HG02973 (cell line): Measurements from ENCODE around the gene RNASE11.
A peak's percentile ranks its signal among the peaks of the same experiment; 100 is the strongest.
"Not testable (repeated sequence)": the region's sequence is repeated elsewhere in the genome, so short reads cannot be mapped to it uniquely, and the experiment has no call there.

Source experiments
- ATAC-seq: cut with Tn5 transposase; IDR thresholded peaks from one replicate; pipeline ENCODE4 v1.9.1; 2021; ENCODE audit warnings: moderate library complexity; ENCODE audit not compliant: unreplicated experiment

Gene RNASE11

DNA sequence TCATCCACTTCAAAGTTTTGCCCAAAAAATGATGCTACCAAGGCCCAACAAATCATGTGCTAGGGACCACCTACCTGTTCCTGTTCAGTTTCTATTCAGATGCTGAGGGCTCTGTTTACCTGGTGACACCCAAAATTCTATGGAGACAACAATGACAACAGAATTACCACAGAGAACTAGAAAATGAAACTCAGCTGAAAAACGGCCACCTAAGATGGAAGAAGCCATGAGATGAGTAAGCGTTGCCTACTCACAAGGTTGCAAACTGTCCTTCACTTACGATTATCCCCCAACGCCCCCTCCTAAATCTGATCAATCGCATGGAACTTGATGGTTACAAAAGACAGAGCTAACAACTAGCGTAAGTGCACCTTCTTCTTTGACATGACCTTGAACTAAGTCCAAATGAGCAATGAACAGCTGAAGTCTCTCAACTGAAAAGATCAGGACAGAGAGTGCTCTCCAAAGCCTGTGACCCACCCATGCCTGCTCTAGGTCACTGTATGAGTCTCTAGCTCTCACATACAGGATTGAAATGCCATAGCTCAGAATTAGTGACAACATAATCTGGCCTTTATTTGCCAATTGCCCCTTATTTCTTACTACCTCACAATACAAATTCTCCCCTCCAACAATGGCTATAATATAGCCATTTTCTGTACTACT, at the start of gene RNASE11:
TSS of gene RNASE11 (minus strand) at position 513 of the 666 bp plus-strand sequence.
- no peak for ATAC-seq

DNA sequence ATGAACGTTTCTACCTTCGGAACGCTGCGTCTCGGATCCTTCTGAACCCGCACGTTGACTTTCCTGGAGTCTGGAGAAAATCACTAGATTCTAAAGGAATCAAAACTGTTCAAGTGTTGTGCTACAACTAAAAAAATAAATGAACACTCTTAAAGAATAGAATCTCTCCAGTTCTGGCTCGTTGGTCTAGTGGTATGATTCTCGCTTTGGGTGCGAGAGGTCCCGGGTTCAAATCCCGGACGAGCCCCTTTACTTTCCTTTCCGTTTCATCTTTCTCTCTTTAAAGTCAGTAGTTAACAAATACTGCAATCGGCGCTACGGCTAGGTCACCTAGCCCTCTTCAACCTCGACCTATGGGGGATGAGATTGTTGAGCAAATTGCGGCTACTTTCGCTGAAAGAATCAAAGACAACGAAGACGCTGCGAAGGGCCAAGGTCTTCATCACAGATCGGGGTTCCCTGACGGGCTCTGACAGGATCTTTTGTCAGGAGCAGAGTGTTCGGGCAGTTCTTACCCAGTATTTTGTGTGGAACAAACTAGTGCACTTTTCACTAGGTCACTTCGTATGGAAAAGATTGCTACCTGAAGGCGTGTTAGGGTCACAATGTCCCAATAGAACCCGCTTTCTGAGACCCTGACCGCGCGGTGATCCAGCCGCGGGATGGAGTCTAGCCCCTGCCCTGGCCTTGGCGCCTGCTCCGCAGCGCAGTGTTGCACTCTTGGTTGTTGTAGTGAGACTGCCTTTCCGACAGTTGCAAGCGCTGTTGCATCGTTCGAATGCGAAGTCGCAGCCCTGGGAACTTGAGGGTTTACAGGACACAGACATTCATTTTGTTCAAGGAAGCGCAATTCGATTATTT, 45.3 kb upstream of the RNASE11 start:
- ATAC-seq = peak; percentile 45

DNA sequence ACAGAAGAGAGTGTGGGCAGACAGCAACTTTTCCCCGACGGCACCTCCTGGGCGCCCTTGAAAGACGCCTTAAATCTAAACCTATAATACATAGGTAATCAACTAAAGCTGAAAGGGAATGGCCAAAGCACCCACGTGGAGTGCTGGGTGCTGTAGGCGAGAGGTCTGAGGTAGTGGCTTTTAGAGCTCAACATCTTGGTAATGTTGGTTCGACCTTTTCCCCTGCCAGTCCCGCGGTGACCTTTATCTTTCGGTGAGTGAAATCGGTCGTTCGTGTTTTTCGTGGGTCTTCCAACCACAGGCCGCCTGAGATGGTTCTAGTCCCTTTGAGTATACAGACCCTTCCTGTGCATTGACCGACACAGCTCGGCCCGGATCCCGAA, 44.6 kb upstream of the RNASE11 start:
- ATAC-seq = no peak

DNA sequence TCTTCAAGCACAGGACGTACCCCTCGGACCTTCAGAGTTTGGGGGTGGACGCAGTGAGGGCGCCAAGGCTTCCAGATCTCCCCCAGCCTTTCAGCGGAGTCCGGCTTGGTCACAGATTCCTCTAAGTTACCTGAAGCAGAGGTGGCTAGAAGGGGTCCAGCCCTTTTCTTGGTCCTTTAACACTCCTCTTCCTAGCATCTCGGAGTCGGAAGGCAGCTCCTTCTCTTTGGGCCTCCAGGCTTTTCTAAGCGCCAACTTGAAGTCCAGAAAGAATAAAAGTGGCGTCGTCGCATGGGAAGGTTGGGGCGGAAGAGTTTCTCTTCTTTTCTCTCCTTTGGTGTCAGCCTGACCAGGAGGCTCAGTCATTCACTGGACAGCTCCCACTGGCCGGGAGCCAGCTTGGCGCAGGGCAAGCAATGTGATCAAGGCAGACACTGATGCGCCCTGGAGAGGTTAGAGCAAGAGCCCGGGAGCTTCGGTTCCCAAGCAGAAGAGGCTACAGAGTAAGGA, 44.1 kb upstream of the RNASE11 start:
- ATAC-seq = no peak

DNA sequence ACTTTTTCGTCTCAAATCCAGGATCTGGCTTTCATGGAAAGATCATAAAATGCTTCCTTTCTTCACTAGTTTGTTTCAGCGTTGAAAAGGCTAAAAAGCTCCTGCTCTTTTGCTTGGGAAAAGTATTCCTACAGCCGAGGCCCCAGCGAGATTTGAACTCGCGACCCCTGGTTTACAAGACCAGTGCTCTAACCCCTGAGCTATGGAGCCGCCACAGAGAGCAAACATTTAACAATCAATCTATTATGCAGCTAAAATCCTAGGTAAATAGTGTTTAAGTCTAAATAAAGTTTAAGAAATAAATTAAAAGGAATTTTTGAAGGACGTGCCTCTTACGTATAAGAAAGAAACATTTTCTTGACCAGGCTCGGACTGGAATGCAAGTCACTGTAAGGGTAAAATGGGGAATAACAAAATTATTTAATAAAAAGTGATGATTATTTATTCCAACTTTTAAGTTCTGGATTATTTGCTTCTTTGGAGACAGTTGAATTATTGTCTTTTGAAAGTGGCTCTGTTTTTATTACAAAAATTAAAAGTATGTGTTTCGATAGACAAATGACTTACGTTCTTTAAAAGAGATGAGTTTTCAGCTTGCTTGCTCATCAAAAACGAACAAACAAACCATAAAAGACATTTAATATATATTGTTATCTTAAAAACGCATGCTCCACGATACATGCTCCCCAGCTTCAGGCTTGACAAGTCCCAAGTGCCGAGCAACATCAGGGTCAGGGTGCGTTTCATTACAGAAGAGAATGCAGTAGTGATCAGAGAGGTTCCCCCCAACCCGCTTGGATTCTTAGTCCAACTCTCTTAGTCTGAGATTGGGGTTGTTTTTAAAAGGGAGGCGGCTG, 43.5 kb upstream of the RNASE11 start:
- ATAC-seq = no peak

DNA sequence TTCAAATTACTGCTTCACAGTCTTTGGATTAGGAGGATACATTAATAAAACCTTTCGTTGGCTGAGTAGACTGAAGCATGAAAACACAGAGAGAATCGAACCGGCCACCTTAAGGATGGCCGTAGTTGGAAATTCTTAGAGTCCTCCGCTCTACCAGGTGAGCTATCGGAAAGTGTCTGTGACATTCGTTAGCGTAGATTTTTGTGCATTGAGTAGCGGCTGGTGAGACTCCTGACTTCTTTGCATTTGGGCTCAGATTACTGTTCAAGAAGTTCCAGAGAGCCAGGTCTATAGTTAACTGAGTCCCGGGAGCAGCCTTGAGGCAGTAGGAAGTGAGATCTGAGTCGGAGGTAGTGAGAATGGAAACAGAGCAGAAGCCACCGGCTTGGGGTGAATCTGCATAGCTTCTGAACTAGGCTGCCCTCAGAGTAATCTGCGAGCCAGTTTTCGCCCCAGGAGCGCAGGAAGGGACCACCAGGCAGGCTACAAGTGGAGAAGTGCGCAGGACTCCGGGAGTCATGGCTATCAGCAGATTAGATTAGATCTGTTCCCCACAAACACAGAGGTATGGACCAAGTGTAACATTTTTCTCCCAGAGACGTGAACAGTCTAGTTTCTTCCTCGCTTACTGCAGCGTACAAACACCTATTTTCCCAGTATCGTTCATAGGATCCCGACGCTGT, 42.7 kb upstream of the RNASE11 start:
- ATAC-seq = no peak

DNA sequence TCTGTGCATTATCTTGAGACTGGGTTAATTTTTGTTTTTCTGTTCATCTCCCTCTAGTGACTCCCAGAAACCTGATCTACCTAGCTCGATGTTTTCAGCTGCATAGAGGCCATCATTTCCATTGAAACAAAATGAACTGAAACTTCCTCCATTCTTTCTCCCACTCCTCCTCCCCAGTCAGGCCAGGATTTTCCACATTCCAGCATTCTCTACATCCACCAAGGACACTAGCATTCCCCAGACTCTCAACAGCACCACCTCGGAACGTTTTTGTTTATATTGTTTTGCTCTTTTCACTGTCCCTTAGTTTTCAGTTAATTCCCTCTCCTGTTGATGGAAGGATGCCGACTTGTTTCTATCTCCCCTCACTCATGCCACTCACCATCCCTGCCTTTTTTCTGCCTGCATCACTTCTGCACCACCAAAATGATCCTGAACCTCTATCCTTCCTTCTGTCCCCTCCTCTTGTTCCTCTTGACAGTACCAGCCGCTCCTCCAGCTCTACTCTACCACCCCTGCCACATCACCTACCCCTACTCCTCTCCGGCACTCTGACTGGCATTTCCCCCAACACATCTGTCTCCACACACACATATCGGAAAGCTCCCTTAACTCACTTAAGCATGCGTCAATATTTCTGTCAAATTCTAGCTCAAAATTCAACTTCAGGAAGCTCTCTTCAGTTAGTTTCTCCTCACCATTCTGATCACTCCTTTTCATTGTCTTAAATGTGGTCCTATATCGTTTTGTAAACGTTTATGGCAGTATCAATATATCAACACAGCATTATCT, 40.5 kb upstream of the RNASE11 start:
- ATAC-seq = no peak

DNA sequence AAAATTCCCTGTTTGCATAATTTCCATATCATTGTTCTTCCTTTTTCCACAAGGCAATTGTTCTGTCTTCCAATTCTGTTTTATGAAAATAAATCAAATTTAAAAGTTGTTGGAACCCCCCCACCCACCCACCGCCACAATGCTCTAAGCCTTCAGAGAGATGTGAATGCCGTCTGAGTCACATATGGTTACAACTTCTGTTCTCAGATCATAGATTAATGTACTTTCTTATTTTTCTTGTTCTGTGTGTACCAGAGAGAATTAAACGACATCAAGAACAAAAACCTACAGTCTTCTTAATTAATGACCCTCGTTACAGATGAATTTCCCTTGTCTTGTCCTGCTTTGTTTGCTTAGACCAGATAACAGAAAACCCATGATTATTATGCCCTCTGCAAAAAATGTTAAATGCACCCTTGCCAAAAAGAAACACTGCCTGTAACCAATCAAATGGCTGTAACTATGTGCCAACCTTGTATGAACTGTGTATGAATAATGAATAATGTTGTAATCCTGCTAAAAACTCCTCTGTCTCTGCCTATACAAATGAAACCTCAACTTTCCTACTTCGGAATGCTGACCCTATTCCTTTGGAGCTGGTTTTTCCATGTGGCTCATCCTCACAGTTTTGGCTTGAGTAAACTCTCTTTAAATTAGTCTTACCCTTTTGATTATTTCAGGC, 39.7 kb upstream of the RNASE11 start:
- ATAC-seq = no peak

DNA sequence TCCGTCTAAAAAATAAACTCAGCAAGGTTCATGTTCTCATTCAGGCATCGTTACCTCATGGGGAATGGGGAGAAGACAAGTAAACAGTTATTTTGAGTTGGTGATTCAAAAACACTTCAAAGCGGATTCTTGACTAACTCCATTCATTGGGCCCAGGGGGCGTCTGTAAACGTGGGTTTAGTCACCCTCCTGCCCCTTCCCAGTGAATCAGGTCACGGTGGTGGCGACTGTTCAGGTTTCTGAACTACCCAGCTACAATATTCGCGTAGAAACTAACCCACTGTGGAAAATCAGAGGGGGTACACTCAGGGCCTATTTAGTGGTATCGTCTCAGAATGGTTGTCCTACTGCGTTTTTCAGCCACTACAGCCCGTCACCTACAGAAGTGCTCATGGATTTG, 38.5 kb upstream of the RNASE11 start:
- ATAC-seq = no peak

DNA sequence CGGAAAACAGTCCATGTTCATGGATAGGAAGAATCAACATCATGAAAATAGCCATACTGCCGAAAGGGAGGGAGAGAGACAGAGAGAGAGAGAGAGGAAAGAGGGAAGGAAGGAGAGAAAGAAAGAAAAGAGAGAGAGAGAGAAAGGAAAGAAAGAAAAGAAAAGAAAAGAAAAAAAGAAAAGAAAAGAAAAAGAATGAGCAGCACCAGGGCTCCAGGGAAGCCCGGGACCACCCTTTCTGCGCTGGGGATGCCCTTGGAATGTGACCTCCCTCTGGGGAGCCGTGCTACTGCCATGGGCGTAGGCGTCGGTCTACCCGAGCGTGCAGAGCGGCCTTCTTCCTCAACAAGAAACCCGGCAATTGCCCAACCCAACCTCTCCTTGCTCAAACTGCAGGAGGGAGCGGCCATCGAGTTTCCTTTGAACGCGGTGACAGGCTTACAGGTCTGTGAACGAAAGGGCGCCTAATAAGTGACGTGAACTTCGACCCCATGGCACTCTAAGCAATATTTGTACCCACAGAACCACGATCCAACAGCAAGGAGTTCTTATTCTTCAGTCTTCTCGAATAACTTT, 36.8 kb upstream of the RNASE11 start:
- ATAC-seq = peak; percentile 40

DNA sequence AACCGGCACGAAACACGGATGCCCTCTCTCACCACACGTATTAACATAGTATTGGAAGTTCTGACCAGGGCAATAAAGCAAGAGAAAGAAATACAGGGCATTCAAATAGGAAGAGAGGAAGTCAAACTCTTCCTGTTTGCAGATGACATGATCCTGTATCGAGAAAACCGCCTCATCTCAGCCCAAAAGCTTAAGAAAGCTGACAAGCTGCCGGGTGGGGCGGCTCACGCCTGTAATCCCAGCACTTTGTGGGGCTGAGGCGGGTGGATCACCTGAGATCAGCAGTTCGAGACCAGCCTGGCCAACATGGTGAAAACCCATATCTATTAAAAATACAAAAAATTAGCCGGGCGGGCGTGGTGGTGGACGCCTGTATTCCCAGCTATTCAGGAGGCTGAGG, 36.0 kb upstream of the RNASE11 start:
- ATAC-seq = no peak

DNA sequence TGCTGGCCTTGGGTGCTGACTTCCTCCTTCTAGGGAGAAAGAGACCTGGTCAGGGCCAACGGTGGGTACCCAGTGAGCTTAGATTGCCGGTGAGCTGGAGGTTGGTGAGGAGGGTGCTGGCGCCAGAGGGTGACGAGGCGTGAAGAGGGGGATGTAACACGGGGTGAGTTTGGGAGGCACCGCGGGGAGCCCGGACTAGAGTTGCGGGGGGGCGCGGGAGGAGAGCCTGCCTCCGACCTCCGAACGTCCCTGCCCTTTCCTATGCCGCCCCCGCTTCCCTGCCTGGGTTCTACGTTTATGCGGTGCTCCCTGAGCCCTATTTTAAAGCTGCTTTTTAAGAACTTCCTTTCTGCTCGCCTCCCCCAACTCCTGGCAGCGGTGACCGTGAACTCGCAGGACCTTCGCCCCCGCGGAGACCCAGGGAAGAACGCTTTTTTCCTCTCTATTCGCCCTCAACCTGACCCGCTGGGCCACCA, 35.1 kb upstream of the RNASE11 start:
- no peak for ATAC-seq

DNA sequence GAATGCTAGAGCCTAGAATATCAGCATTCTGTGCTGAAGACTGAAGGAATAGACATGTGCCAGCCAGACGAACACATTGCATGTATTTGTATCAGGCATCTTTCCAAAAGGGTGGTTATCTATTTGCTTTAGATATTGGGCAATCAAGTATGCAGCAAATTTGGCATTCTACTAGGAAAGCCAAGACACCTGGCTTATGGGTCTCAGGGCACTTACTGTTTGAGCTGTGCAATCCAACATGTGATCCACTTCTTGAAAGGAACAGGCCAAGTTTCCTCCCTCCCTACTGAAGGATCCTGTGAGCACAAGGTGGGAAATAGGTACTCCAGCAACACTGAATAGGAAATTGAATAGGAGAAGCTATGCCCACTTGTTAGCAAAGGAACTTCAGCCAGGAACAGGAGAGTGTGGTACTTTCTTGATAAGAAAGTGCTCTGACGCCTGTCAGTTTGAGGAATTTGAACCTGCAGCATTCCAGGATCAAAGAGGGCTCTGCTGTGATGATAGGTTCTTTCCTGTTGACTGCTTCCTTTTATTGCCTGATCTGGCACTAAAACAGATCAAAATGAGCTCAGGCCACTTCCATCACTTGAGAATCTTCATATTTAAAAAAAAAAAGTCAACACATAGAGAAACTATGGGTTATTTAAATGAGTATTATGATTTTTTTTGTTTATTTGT, 33.1 kb upstream of the RNASE11 start:
- ATAC-seq = no peak

DNA sequence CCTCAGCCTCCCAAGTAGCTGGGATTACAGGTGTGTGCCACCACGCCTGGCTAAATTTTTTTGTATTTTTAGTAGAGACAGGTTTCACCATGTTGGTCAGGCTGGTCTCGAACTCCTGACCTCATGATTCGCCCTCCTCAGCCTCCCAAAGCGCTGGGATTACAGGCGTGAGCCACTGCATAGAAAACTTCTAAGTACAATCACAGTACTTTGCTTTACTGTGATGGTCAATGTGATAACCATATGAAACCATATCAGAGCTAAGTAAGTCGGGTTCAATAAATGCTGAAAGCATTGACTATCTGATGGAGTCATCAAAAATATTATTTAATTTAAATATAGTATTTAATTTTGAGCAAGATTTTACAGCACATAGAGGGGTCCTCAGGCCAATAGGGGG, 31.9 kb upstream of the RNASE11 start:
- ATAC-seq = not testable (repeated sequence)

DNA sequence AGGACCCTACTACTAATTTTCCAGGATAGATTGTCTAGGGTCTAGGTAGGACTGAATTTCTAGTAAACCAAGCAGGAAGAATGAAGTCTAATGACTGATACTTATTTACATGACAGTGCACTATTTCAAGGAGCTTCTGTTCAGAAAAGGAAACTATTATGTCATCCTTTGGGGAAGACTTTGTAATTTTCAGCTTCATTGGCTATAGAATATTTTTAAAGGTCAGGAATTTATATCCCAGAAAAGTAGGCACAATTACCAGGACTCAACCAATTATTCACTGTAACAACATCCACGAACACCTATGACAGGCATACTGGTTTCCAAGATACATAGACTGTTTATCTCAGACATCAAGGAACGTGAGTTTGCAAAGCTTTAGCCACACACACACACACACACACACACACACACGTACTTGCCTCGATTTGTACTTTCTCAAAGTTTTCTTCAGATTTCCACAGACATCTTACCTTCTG, 30.5 kb upstream of the RNASE11 start:
- ATAC-seq = no peak

DNA sequence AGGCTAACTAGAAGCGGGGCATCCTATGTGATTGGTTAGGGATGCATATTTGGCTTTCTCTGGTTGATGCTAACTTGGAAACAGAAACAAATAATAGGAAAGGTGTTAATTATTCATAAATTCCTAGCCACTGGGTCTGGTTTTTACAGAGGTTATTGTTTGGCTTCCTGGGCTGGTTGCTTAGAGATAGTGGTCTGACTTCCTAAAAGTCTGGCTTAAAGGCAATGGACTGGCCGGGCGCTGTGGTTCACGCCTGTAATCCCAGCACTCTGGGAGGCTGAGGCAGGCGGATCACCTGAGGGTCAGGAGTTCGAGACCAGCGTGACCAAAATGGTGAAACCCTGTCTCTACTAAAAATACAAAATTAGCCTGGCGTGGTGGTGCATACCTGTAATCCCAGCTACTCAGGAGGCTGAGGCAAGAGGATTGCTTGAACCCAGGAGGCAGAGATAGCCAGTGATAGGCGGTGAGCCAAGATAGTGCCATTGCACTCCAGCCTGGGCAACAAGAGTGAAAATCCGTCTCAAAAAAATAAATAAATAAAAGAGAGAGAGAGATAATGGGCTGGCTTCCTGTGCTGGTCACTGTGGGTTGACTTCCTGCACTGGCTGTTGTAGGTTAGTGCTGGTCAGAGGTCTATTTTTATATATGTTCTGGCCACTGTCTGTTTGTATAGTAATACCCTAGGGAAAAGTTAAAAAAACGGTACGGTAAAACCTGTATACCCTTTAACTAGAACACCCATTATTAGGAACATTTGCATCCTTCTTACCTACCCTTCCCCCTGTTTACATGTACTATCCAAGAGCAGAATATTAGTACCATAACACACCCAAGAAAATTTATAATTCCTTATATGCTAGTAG, 29.6 kb upstream of the RNASE11 start:
- peak; percentile 26 for ATAC-seq

DNA sequence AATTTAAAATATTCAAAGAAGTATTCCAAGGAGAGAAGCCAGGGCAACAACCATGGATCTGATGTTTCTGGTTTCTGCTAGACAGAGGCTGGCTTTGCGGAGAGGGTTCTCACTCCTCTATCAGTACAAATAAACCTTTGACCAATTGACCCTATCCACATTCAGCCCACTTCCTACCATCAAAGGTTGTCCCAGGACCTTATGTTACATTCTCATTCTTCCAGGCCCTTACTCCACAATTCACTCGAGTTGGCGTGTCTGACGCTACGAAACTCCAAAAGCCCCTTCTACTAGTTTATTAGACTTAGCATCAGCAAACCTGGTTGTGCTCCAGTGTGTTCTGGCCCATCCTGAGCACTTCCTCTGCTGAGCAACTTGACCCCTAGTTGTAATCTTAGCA, 28.2 kb upstream of the RNASE11 start:
- ATAC-seq = no peak
